ENCODE results near the gene HIVEP3.

HIVEP3 gene

GRCh38 chr1:41660570-41661427 is 257.9 kb downstream of the HIVEP3 start:
- no peak for DNase-seq

- no peak for DNase-seq
These were observed 258.8 kb downstream of the HIVEP3 start for GRCh38 chr1:41659903-41660302.

GRCh38 chr1:41659159-41659495 is 259.6 kb downstream of the HIVEP3 start:
- no peak for DNase-seq

GRCh38 chr1:41658431-41659158 is 260.1 kb downstream of the HIVEP3 start:
- no peak for DNase-seq

- no peak for DNase-seq
These were observed 260.9 kb downstream of the HIVEP3 start for GRCh38 chr1:41657679-41658295.

GRCh38 chr1:41656825-41657500 is 261.8 kb downstream of the HIVEP3 start:
- no peak for DNase-seq

GRCh38 chr1:41656068-41656467 is 262.7 kb downstream of the HIVEP3 start:
- DNase-seq = no peak

- DNase-seq = no peak
These were observed 263.1 kb downstream of the HIVEP3 start for GRCh38 chr1:41655632-41656031.

GRCh38 chr1:41653574-41653973 is 265.1 kb downstream of the HIVEP3 start:
- no peak for DNase-seq

- DNase-seq = no peak
These were observed 266.1 kb downstream of the HIVEP3 start for GRCh38 chr1:41652384-41653265.

GRCh38 chr1:41650028-41650880 is 268.5 kb downstream of the HIVEP3 start:
- DNase-seq = no peak

- no peak for DNase-seq
These were observed 269.2 kb downstream of the HIVEP3 start for GRCh38 chr1:41649396-41650027.

GRCh38 chr1:41648844-41649243 is 269.9 kb downstream of the HIVEP3 start:
- DNase-seq = no peak

- no peak for DNase-seq
These were observed 270.5 kb downstream of the HIVEP3 start for GRCh38 chr1:41648230-41648629.

GRCh38 chr1:41647221-41648135 is 271.2 kb downstream of the HIVEP3 start:
- DNase-seq = no peak

GRCh38 chr1:41646186-41646585 is 272.5 kb downstream of the HIVEP3 start:
- DNase-seq = no peak

GRCh38 chr1:41645062-41645461 is 273.7 kb downstream of the HIVEP3 start:
- no peak for DNase-seq

GRCh38 chr1:41642922-41643821 is 275.6 kb downstream of the HIVEP3 start:
- no peak for DNase-seq

Data from GF-D8 (cell line).